Measurements from ENCODE around the gene CPLX4.

The CPLX4 gene

GRCh38 chr18:59273759-59274532 is 44.5 kb downstream of the CPLX4 start:
- ChIA-PET CTCF (interaction anchor here (0.6 to 7.6 kb wide), 16 partner anchors 9 to 207 kb away, joined by 3 to 41 read pairs (median 4); no protein-coding TSS in a partner anchor), POLR2A (interaction anchor here (0.9 to 1.4 kb wide), 4 partner anchors 9 to 129 kb away, joined by 3 to 4 read pairs (median 4); partner anchors contain the start of gene LMAN1)
- Histone ChIP-seq H3K9me3 (ENCODE audit: control insufficient read depth, insufficient read depth, low read depth, low read length) (no peaks in the 10 kb centered on the region), H3K4me1 (ENCODE audit: control insufficient read depth, insufficient read depth, low read length) (no peaks in the 10 kb centered on the region), H3K27ac (ENCODE audit: extremely low read depth, low read depth, low read length) (no peak overlapping the region; the same call in 1 of the 2 replicates), H3K4me3 (ENCODE audit: low read depth, low read length) (peak overlapping the region; percentile 27), H3K36me3 (ENCODE audit: control insufficient read depth in 2 of 2, insufficient read depth in 1 of 2, low read length in 2 of 2) (no peaks in the 10 kb centered on the region)
- TF ChIP-seq ZBTB21 (tag by site-specific recombination; IDR thresholded peaks at IDR 0.05) = no peak
- TF ChIP-seq ZNF660 (tag by site-specific recombination; IDR thresholded peaks at IDR 0.05) = no peak
- TF ChIP-seq ZNF549 (tag by site-specific recombination; IDR thresholded peaks at IDR 0.05) = no peak
- TF ChIP-seq WT1 (tag by site-specific recombination; IDR thresholded peaks at IDR 0.05) = no peak
- no peak for TF ChIP-seq ZNF394 (tag by site-specific recombination; IDR thresholded peaks at IDR 0.05; ENCODE audit: borderline replicate concordance)
- TF ChIP-seq ZEB2 (tag by site-specific recombination; IDR thresholded peaks at IDR 0.05) = no peak
- TF ChIP-seq ZNF23 (tag by site-specific recombination; IDR thresholded peaks at IDR 0.05; ENCODE audit: borderline replicate concordance) = no peak
- no peak for TF ChIP-seq ZNF623 (tag by site-specific recombination; IDR thresholded peaks at IDR 0.05)
- TF ChIP-seq ZFP41 (tag by site-specific recombination; IDR thresholded peaks at IDR 0.05; ENCODE audit: borderline replicate concordance) = no peak

GRCh38 chr18:59272891-59273758 is 45.3 kb downstream of the CPLX4 start, which contains the start of gene RAX:
Gene RAX (minus strand): TSS chr18:59273454. CDS start chr18:59273206, 248 bp downstream.
- no peaks in the 10 kb centered on the region for H3K9me3 ChIP-seq (ENCODE audit: control insufficient read depth, insufficient read depth, low read depth, low read length)
- no peak within 1 kb of the TSS; the same call in 1 of the 2 replicates for H3K27ac ChIP-seq (ENCODE audit: extremely low read depth, low read depth, low read length)
- no peaks in the 10 kb centered on the region for H3K36me3 ChIP-seq (ENCODE audit: control insufficient read depth in 2 of 2, insufficient read depth in 1 of 2, low read length in 2 of 2)
- TF ChIP-seq SP3 (tag by site-specific recombination; IDR thresholded peaks at IDR 0.05) (peak; percentile 28; the same call in 1 of the 2 replicates), ZNF629 (tag by site-specific recombination; IDR thresholded peaks at IDR 0.05) (no peak)
- CTCF ChIA-PET = interaction anchor here (0.6 to 7.6 kb wide), 18 partner anchors 10 to 206 kb away, joined by 3 to 41 read pairs (median 4); partner anchors contain the start of gene SEC11C
- no peaks in the 10 kb centered on the region for H3K4me1 ChIP-seq (ENCODE audit: control insufficient read depth, insufficient read depth, low read length)
- POLR2A ChIA-PET = interaction anchor here (0.9 to 1.4 kb wide), 4 partner anchors 8 to 130 kb away, joined by 3 to 4 read pairs (median 4); partner anchors contain the start of gene LMAN1
- H3K4me3 ChIP-seq (ENCODE audit: low read depth, low read length) = peak within 1 kb of the TSS; percentile 42

- Histone ChIP-seq H3K9me3 (ENCODE audit: control insufficient read depth, insufficient read depth, low read depth, low read length) (no peaks in the 10 kb centered on the region), H3K4me1 (ENCODE audit: control insufficient read depth, insufficient read depth, low read length) (no peaks in the 10 kb centered on the region), H3K4me3 (ENCODE audit: low read depth, low read length) (no peak overlapping the region), H3K27ac (ENCODE audit: extremely low read depth, low read depth, low read length) (no peak overlapping the region), H3K36me3 (ENCODE audit: control insufficient read depth in 2 of 2, insufficient read depth in 1 of 2, low read length in 2 of 2) (no peaks in the 10 kb centered on the region)
- TF ChIP-seq ZFP41 (tag by site-specific recombination; IDR thresholded peaks at IDR 0.05; ENCODE audit: borderline replicate concordance) (no peak), AEBP2 (tag by site-specific recombination; IDR thresholded peaks at IDR 0.05; ENCODE audit: borderline replicate concordance) (no peak), BCL11A (tag by site-specific recombination; IDR thresholded peaks at IDR 0.05; ENCODE audit: low read depth) (no peak), ZNF248 (tag by site-specific recombination; IDR thresholded peaks at IDR 0.05) (no peak), ZNF26 (tag by site-specific recombination; IDR thresholded peaks at IDR 0.05) (no peak), ZSCAN30 (tag by site-specific recombination; IDR thresholded peaks at IDR 0.05) (no peak), GFI1B (tag by site-specific recombination; IDR thresholded peaks at IDR 0.05) (no peak), ATF2 (tag by site-specific recombination; IDR thresholded peaks at IDR 0.05; ENCODE audit: low read depth) (no peak), ZNF394 (tag by site-specific recombination; IDR thresholded peaks at IDR 0.05; ENCODE audit: borderline replicate concordance) (no peak), ZBTB17 (tag by site-specific recombination; IDR thresholded peaks at IDR 0.05) (no peak), GLI4 (tag by site-specific recombination; IDR thresholded peaks at IDR 0.05) (no peak), ZNF266 (tag by site-specific recombination; IDR thresholded peaks at IDR 0.05; ENCODE audit: low read depth) (no peak)
- ChIA-PET POLR2A (interaction anchor here (1.3 to 1.4 kb wide), 2 partner anchors 87 to 130 kb away, joined by 4 read pairs; partner anchors contain the start of gene LMAN1), CTCF (interaction anchor here (0.9 to 7.6 kb wide), 14 partner anchors 9 to 551 kb away, joined by 3 to 41 read pairs (median 4); partner anchors contain the start of gene SEC11C)
Observed at GRCh38 chr18:59272221-59272888, 46.1 kb downstream of the CPLX4 start.
